Endothelial cell of umbilical vein (primary cell): ENCODE results near the gene PRKAG2. TPM values are rescaled to one million over a fixed set of nuclear protein-coding genes. Genes with fewer than 3 reads are reported as not detected.
"Not testable (repeated sequence)": the region's sequence is repeated elsewhere in the genome, so short reads cannot be mapped to it uniquely, and the experiment has no call there.

Experiments used
- BruUV-seq: library from RNA; stranded (reverse); fragments of 400-500 nt; replicated peaks from 2 replicates; lab custom pipeline; 2021; lab: Mats Ljungman, UMichigan
- CTCF ChIA-PET: fragments of 300-600, 350-600 bp; sonication (Branson Sonifier 250); formaldehyde crosslinking; loops from one replicate; lab custom pipeline; 2021; ENCODE audit warnings: antibody characterized with exemption, inconsistent platforms; lab: Charles Lee
- POLR2A ChIA-PET: fragments of 300-600, 350-600 bp; sonication (Branson Sonifier 250); formaldehyde crosslinking; loops from one replicate; lab custom pipeline; 2021; ENCODE audit warnings: antibody characterized with exemption, inconsistent platforms; lab: Charles Lee
- DNase-seq: peaks from one replicate; pipeline ENCODE4 v3.0.0-alpha.2; 2011; ENCODE audit warnings: low read depth, low spot score
- FAIRE-seq: peaks from 2 replicates; lab custom pipeline; 2011; peaks lifted over from hg19 to GRCh38; lab: Jason Lieb, UNC
- H2AFZ ChIP-seq: 2 replicates; pipeline ENCODE4 v1.6.0; 2012; ENCODE audit warnings: low read depth, low read length, control low read depth, inconsistent platforms
- H3K27ac ChIP-seq: 2 replicates; pipeline ENCODE4 v1.5.1; 2011; ENCODE audit warnings: low read depth, mild to moderate bottlenecking, control low read depth, low read length, moderate library complexity; ENCODE audit not compliant: insufficient read depth
- H3K27me3 ChIP-seq, 2 experiments: 2 replicates each; pipeline versions ENCODE4 v1.6.0 to v1.6.1; 2011; ENCODE audit warnings: low read length in 2 of 2, mixed read lengths in 1 of 2; ENCODE audit not compliant: control insufficient read depth in 2 of 2, insufficient read depth in 2 of 2
- H3K36me3 ChIP-seq, 2 experiments: 2 replicates in 1 of 2; 3 replicates in 1 of 2; pipeline ENCODE4 v1.5.1; 2011; ENCODE audit warnings: low read length in 2 of 2, mild to moderate bottlenecking in 1 of 2, moderate library complexity in 1 of 2; ENCODE audit not compliant: control insufficient read depth in 2 of 2, insufficient read depth in 2 of 2; ENCODE audit errors: extremely low read depth in 1 of 2
- H3K4me1 ChIP-seq: 3 replicates; pipeline ENCODE4 v1.5.1; 2011; ENCODE audit warnings: mild to moderate bottlenecking, low read length; ENCODE audit not compliant: control insufficient read depth, insufficient read depth; ENCODE audit errors: extremely low read depth
- H3K4me2 ChIP-seq: 2 replicates; pipeline ENCODE4 v1.6.1; 2011; ENCODE audit warnings: low read length, control low read depth, mixed read lengths; ENCODE audit not compliant: insufficient read depth
- H3K4me3 ChIP-seq, 3 experiments: fragments of 200-600 bp in 1 of 3; sonication (generic), shearing (Covaris generic) in 1 of 3; replicated peaks in 1 of 3; 2 replicates each; pipeline ENCODE4 v1.5.1; 2011 to 2016; ENCODE audit warnings: control low read depth in 3 of 3, low read length in 3 of 3, mild to moderate bottlenecking in 2 of 3, inconsistent platforms in 1 of 3, low read depth in 1 of 3, moderate library complexity in 1 of 3; ENCODE audit not compliant: insufficient read depth in 1 of 3
- H3K79me2 ChIP-seq: 2 replicates; pipeline ENCODE4 v1.6.0; 2012; ENCODE audit warnings: low read length, inconsistent platforms; ENCODE audit not compliant: control insufficient read depth, insufficient read depth
- H3K9ac ChIP-seq: replicated peaks from 2 replicates; pipeline ENCODE3; 2011; ENCODE audit warnings: low read length, control low read depth; ENCODE audit not compliant: insufficient read depth; ENCODE audit errors: extremely low read depth
- H3K9me1 ChIP-seq: replicated peaks from 3 replicates; pipeline ENCODE4 v1.6.0; 2011; ENCODE audit warnings: mild to moderate bottlenecking, low read length; ENCODE audit not compliant: control insufficient read depth, insufficient read depth; ENCODE audit errors: extremely low read depth
- H3K9me3 ChIP-seq: replicated peaks from 2 replicates; pipeline ENCODE4 v1.5.1; 2012; ENCODE audit warnings: low read length, inconsistent platforms; ENCODE audit not compliant: control insufficient read depth, insufficient read depth
- H4K20me1 ChIP-seq: replicated peaks from 2 replicates; pipeline ENCODE3; 2011; ENCODE audit warnings: mild to moderate bottlenecking, low read length; ENCODE audit not compliant: control insufficient read depth, insufficient read depth; ENCODE audit errors: extremely low read depth
- EZH2 ChIP-seq: IDR thresholded peaks from 2 replicates; pipeline ENCODE4 v1.6.1; 2012; ENCODE audit warnings: borderline replicate concordance, low read depth, mild to moderate bottlenecking, moderate library complexity, low read length, inconsistent platforms; ENCODE audit not compliant: severe bottlenecking
- FOS ChIP-seq: IDR thresholded peaks from 2 replicates; pipeline ENCODE4 v1.6.1; 2011; ENCODE audit warnings: mild to moderate bottlenecking, low read length, moderate library complexity, borderline replicate concordance; ENCODE audit not compliant: insufficient read depth
- GATA2 ChIP-seq: IDR thresholded peaks from 2 replicates; pipeline ENCODE4 v1.7.0; 2011; ENCODE audit warnings: low read depth, mild to moderate bottlenecking, moderate library complexity, mixed read lengths, low read length; ENCODE audit not compliant: insufficient read length, insufficient read depth
- JUN ChIP-seq: IDR thresholded peaks from 2 replicates; pipeline ENCODE4 v1.6.1; 2011; ENCODE audit warnings: borderline replicate concordance, low read depth; ENCODE audit not compliant: insufficient read length, insufficient read depth
- MYC ChIP-seq: IDR thresholded peaks from one replicate; pipeline ENCODE4 v1.6.1; 2011; ENCODE audit warnings: mild to moderate bottlenecking, low read depth, low read length
- POLR2A ChIP-seq: IDR thresholded peaks from 2 replicates; pipeline ENCODE4 v1.6.1; 2012; ENCODE audit warnings: low read depth, mild to moderate bottlenecking, control low read depth, low read length
- POLR2AphosphoS5 ChIP-seq: IDR thresholded peaks from 2 replicates; pipeline ENCODE4 v1.6.1; 2012; ENCODE audit warnings: low read depth, mild to moderate bottlenecking, control low read depth, low read length, moderate library complexity; ENCODE audit not compliant: insufficient read depth
- dilution Hi-C: fragments of 300-500 bp; cut with MboI; formaldehyde crosslinking; loops from one replicate; pipeline ENCODE4 v1.15.0; 2019; ENCODE audit warnings: low sequenced_read_pairs; ENCODE audit not compliant: extremely low pct_ligation_motif_present
- intact Hi-C: fragments of 100-400 bp; cut with micrococcal nuclease; formaldehyde crosslinking; loops from one replicate; pipeline ENCODE4 v1.10.0; 2022
- polyA plus RNA-seq, 4 experiments: library from polyadenylated mRNA; depleted of rRNA in 3 of 4; stranded (reverse) in 3 of 4; unstranded in 1 of 4; fragments of >200 nt; gene quantifications; 2 replicates each; pipeline versions ENCODE4 v1.2.1 to v1.2.3, GENCODE V29; 2011 to 2012; ENCODE audit warnings: missing spikeins in 1 of 4
- total RNA-seq: library from RNA; stranded (reverse); gene quantifications from 2 replicates; pipeline ENCODE4 v1.2.3, GENCODE V29; 2021
- TF ChIP-seq, protein P1 (sequence below): IDR thresholded peaks from 2 replicates; pipeline ENCODE4 v1.6.1; 2011; ENCODE audit not compliant: insufficient read depth, insufficient read length
- TF ChIP-seq, protein P2 (sequence below), 2 donors: IDR thresholded peaks; 1 replicate in 1 of 2; 2 replicates in 1 of 2; pipeline ENCODE4 v1.5.1; 2011; ENCODE audit warnings: low read length in 2 of 2, mild to moderate bottlenecking in 2 of 2, moderate library complexity in 2 of 2, control low read depth in 1 of 2, inconsistent platforms in 1 of 2, low read depth in 1 of 2; ENCODE audit not compliant: insufficient read depth in 1 of 2; ENCODE audit errors: extremely low read depth in 1 of 2

PRKAG2 gene
- total and polyA plus RNA-seq, 2 donors (not counting 3 experiments of a cell fraction or from before 2014, with no cell fraction given): 19.3 to 51.5 TPM

DNA sequence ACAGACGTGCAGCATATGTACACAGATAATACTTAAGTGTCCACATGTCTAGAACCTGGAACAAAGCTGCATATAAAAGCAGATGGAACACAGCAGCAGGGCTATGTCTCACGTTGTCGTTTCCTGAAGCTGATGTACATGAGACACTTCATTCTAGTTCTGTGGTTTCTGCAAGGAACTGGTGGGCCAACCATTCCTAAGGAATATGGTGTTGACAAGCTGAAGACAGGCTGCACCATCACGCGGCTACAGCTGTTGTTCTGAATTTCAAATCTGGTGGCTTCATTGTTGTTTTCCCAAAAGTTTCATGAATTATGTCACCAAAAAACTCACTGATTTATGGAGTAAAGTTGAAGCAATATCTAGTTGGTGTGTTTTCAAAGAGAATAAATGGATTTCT, 33.7 kb downstream of the PRKAG2 start:
- Histone ChIP-seq H3K79me2 (no peaks in the 10 kb centered on the region), H3K27me3 (no peaks in the 10 kb centered on the region), H3K27ac (no peak overlapping the region), H3K4me2 (no peak overlapping the region), H3K9me1 (no peaks in the 10 kb centered on the region), H3K9ac (no peak overlapping the region), H3K36me3 (no peaks in the 10 kb centered on the region), H2AFZ (no peak overlapping the region), H3K4me1 (no peaks in the 10 kb centered on the region), H3K4me3 (no peak overlapping the region), H3K9me3 (no peaks in the 10 kb centered on the region), H4K20me1 (no peaks in the 10 kb centered on the region)
- FAIRE-seq (no peak), DNase-seq (no peak)
- BruUV-seq: no TSS peak
- ChIA-PET CTCF (no interaction called here), POLR2A (no interaction called here)
- intact Hi-C loops: no loop called here
- dilution Hi-C loops: no loop called here
- TF ChIP-seq POLR2AphosphoS5 (no peak), POLR2A (no peak), MYC (no peak), GATA2 (no peak), JUN (no peak), EZH2 (no peak), FOS (no peak)
- TF ChIP-seq, protein P1, sequence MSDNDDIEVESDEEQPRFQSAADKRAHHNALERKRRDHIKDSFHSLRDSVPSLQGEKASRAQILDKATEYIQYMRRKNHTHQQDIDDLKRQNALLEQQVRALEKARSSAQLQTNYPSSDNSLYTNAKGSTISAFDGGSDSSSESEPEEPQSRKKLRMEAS: no peak
- TF ChIP-seq, protein P2, sequence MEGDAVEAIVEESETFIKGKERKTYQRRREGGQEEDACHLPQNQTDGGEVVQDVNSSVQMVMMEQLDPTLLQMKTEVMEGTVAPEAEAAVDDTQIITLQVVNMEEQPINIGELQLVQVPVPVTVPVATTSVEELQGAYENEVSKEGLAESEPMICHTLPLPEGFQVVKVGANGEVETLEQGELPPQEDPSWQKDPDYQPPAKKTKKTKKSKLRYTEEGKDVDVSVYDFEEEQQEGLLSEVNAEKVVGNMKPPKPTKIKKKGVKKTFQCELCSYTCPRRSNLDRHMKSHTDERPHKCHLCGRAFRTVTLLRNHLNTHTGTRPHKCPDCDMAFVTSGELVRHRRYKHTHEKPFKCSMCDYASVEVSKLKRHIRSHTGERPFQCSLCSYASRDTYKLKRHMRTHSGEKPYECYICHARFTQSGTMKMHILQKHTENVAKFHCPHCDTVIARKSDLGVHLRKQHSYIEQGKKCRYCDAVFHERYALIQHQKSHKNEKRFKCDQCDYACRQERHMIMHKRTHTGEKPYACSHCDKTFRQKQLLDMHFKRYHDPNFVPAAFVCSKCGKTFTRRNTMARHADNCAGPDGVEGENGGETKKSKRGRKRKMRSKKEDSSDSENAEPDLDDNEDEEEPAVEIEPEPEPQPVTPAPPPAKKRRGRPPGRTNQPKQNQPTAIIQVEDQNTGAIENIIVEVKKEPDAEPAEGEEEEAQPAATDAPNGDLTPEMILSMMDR (IDR thresholded peaks at IDR 0.05; ENCODE audit: extremely low read depth in 1 of 2, insufficient read depth in 1 of 2, low read depth in 1 of 2, low read length in 2 of 2): no peak

DNA sequence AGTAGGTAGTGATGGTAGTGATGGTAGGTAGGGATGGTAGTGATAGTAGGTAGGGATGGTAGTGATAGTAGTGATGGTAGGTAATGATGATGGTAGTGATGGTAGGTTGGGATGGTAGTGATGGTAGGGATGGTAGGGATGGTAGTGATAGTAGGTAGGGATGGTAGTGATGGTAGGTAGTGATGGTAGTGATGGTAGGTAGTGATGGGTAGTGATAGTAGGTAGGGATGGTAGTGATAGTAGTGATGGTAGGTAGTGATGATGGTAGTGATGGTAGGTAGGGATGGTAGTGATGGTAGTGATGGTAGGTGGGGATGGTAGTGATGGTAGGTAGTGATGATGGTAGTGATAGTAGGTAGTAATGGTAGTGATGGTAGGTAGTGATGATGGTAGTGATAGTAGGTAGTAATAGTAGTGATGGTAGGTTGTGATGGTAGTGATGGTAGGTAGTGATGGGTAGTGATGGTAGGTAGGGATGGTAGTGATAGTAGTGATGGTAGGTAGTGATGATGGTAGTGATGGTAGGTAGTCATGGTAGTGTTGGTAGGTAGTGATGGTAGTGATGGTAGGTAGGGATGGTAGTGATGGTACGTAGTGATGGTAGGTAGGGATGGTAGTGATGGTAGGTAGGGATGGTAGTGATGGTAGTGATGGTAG, 35.4 kb downstream of the PRKAG2 start:
- H3K9ac ChIP-seq, dilution Hi-C loops, H3K79me2 ChIP-seq, H3K36me3 ChIP-seq, FAIRE-seq, POLR2A ChIA-PET, H3K9me1 ChIP-seq, H3K4me3 ChIP-seq, BruUV-seq, CTCF ChIA-PET, H2AFZ ChIP-seq, H3K27me3 ChIP-seq, H3K27ac ChIP-seq, H3K4me1 ChIP-seq, intact Hi-C loops, H3K4me2 ChIP-seq, H3K9me3 ChIP-seq, H4K20me1 ChIP-seq, DNase-seq: not testable (repeated sequence)
